NCI-H128 (cell line): Measurements from ENCODE around the gene DMBT1.
A peak's percentile ranks its signal among the peaks of the same experiment; 100 is the strongest.

Source experiments
- DNase-seq: peaks from one replicate; lab custom pipeline; 2025; ENCODE audit not compliant: unreplicated experiment; lab: John Stamatoyannopoulos, UW

DMBT1 gene

DNA sequence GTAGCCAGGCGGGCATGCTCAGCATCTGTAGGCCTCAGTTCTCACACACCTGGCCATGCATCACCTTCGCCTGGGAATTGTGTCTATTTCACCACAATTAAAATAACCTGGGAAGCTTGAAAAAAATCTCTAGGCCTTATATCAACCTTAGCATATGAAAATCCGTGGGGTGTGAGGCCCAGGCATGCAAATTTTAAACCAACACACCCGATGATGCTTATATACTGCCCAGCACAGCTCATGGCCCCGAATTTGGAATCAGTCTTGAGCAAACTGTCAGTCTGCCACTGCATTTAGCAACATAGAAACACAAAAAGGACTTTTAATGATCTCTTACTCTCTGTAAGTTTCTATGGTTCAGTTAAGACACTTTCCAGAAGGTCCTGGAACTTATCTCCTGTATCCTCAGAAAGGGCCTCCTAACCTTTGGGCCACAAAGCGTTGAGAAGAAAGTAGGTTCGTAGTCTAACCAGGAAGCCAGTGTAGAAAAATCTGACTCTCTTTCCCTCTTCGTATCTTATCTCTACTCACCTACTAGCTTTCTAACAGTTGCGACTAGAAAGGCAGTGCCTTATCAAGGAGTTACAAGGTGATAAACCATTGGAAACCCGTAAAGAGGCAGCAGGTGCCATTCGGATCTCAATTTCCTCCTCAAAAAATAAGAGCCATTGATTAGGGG, 12.0 kb upstream of the DMBT1 start:
- DNase-seq: no peak

GRCh38 chr10:122549636-122550035, 10.9 kb upstream of the DMBT1 start:
- DNase-seq: no peak

DNA sequence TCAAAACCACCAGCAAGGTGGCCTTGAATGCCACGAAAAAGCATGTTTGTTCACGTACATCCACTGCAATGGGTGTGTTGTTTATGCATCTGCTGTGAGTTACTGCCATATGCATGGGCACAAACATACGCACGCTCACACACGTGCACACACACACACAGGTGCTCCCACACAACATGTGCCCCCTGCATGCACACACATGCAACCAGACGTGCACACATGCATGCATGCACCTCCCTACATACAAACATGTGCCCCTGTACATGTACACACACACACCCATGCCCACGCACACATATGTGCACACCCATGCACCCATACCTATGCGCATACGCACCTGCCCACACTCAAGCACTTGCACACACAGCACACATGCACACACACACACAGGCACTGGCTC, 10.1 kb upstream of the DMBT1 start:
- no peak for DNase-seq

- no peak for DNase-seq
Observed at GRCh38 chr10:122550983-122551382, 9.6 kb upstream of the DMBT1 start.

DNA sequence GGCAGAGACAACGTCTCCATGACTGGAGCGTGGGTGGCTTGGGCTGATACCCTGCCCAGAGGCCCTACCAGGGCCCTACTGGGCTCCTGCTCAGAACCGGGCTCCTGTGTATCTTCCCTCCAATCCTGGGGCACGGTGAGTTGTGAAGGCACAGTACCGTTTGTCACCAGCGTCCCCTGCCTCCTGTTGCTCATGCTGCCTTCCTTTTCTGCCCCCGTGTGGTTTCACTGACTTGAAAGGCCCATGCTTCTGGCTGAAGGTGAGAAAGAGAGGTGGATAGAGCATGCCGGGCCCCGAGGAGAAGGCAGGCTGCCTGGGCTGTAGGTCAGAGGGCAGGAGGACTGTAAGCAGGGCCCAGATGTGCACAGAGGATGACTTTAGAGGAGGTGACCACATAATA, 9.1 kb upstream of the DMBT1 start:
- no peak for DNase-seq

DNA sequence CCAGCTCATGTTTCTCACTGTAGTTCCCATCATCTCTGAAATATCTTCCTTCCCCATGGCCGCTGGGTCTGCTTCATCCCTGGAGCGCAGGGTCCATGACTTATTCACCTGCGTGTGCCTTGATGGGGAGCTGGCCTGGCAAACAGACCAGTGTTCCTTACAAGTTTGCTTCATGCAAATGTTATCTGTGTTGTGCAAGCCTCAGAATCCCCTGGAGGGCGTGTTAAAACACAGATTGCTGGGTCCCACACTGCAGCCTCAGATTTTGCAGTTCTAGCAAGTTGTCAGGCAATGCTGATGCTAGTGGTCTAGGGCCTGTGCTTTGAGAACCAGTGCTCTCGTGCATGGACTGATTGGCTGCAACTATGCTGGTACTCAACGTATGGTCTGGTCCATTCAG, 7.2 kb upstream of the DMBT1 start:
- DNase-seq: no peak

GRCh38 chr10:122554131-122555036, 6.2 kb upstream of the DMBT1 start:
- no peak for DNase-seq

DNA sequence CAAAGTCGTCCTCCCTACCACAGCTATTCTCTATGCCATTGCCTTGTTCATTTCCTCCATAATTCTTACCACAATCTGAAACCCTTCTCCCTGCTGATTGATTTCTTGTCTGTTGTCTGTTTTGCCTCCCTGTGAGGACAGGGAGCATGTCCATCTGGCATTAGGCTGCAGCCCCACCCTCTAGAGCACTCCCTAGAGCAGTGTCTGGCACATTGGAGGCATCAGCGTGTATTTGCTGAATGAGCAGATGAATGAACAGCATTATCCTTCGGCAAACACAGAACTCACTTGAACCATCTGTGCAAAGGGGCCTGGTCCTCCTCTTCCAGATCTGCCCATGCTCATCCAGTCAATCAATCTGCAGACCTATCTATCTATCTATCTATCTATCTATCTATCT, 5.1 kb upstream of the DMBT1 start:
- no peak for DNase-seq

DNA sequence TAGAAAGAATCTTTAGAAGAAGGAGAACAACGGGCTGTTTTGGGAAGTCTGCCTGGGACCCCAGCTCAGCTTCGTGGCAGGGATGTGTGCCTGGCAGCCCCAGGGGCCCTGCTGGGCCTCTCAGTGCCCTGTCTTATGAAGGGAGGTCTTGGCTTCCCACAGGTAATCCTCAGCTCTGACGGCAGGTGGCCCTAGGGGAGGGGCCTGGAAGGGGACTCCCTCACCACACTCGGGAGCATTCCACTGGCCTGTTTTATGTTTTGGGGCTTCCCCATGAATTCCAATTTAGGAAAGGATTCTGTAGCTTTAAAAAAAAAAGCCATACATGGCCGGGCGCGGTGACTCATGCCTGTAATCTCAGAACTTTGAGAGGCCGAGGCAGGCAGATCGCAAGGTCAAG, 3.0 kb upstream of the DMBT1 start:
- no peak for DNase-seq

- no peak for DNase-seq
Observed at GRCh38 chr10:122558452-122558851, 2.1 kb upstream of the DMBT1 start.

DNA sequence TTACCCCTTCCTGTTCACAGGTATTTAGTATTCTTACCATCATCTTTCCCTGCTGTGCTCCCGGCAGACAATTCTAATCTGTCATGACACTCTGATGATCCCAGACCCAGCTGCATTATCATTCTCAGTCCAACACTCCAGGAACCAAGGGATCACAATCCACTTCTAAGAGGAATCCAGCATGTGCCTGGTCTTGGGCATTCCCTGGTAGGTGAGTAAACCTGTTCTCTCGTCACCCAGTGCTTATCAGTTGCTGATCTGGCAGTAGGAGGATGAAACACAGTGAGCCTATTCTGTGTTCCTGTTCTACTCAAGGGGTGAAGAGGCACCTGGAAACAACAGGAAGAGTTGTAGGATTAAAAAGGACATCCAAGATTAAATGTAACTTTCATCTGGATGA, 1.3 kb upstream of the DMBT1 start:
- no peak for DNase-seq

DNA sequence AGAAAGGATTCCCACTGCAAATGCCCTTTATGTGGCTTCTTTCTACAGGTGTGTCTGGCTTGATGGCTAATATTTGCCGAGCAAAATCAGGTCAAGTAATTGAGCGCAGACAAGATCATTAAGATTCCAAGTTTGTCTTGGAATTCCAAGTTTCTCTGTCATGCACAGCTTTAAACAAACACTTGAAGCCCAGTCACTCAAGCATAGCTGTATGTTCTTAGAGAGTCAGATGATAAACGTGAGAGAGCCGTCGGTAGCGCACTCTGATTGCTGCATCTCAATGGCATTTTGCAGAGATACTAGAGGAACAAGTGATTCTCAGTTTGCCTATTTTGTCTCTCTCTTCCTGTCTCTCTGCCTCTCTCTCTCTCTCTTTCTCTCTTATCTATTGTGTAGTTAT, 658 bp downstream of the DMBT1 start:
- no peak for DNase-seq

- no peak for DNase-seq
Observed at GRCh38 chr10:122561792-122562191, 1.2 kb downstream of the DMBT1 start.

GRCh38 chr10:122564980-122565379, 4.4 kb downstream of the DMBT1 start:
- no peak for DNase-seq

DNA sequence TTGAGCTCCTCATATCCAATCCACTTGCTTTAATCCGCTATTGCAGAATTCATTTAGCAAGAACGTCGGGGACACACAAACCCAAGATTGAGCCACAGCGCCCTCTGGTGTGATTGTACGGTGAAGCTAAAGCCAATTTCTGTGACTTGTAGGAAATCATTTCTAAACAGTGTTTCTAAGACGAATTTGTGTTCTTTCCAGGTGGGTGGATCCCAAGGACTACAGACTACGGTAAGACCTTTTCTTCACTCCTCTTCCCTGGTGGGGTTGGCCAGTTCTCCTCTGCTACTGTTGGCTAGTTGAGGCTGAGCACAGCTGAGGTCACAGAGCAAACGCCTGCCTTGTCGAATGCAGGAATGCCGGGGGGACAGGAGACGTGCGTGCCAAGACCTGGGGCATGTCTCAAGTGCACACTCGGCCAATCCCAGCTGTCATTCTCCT, 5.2 kb downstream of the DMBT1 start:
- DNase-seq: peak; percentile 11

- no peak for DNase-seq
Observed at GRCh38 chr10:122566632-122567031, 6.1 kb downstream of the DMBT1 start.

DNA sequence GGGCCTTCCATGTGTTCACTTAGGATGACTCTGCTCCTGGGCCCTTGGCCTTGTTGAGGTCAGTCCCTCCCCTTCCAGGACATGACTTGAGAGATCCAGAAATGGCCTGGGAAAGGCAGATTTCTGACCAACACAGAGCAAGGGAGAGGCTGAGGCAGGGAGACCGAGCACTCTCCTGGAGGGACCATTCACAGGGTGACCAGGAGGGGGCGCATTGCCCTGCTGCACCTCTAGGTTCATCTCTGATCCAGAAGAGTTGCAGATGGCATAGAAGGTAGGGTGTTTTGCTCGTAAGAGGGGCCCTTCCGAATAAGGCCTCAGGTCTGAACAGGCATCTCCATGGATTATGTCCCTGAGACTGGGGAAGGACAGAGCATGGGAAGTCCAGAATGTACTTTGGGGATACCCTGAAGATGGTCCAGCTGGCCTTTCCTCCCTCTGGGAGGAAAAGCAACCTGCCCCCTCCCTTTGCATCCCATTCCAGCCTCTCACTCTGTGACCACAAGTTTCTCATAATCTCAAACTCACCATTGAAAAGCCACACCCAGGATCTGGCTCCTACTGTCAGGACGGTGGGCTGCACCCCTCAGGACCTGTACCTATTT, 6.6 kb downstream of the DMBT1 start:
- no peak for DNase-seq

DNA sequence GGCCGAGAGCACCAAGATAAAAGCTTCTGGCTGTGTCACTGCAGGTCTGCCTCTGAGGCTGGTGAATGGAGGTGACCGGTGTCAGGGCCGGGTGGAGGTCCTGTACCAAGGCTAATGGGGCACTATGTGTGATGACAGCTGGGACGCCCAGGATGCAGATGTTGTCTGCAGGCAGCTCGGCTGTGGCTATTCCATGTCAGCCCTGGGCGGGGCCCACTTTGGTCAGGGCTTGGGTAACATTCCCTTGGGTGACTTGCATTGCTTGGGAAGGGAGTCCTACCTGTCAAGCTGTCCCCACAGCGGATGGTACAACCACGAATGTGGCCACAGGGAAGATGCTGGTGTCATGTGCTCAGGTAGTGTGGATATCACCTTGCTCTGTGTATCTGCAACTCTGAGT, 8.0 kb downstream of the DMBT1 start:
- no peak for DNase-seq

GRCh38 chr10:122570920-122571319, 10.4 kb downstream of the DMBT1 start:
- DNase-seq: no peak

- no peak for DNase-seq
Observed at GRCh38 chr10:122571892-122572291, 11.3 kb downstream of the DMBT1 start.

GRCh38 chr10:122575776-122576175, 15.2 kb downstream of the DMBT1 start:
- no peak for DNase-seq

- no peak for DNase-seq
Observed at GRCh38 chr10:122576291-122576690, 15.7 kb downstream of the DMBT1 start.
